Glomerular visceral epithelial cell (primary cell): ENCODE results near the gene MAP4K2.

Experiments
- DNase-seq: peaks from one replicate; pipeline ENCODE4 v3.0.0-alpha.2; 2016; ENCODE audit errors: extremely low spot score

Gene MAP4K2

DNA sequence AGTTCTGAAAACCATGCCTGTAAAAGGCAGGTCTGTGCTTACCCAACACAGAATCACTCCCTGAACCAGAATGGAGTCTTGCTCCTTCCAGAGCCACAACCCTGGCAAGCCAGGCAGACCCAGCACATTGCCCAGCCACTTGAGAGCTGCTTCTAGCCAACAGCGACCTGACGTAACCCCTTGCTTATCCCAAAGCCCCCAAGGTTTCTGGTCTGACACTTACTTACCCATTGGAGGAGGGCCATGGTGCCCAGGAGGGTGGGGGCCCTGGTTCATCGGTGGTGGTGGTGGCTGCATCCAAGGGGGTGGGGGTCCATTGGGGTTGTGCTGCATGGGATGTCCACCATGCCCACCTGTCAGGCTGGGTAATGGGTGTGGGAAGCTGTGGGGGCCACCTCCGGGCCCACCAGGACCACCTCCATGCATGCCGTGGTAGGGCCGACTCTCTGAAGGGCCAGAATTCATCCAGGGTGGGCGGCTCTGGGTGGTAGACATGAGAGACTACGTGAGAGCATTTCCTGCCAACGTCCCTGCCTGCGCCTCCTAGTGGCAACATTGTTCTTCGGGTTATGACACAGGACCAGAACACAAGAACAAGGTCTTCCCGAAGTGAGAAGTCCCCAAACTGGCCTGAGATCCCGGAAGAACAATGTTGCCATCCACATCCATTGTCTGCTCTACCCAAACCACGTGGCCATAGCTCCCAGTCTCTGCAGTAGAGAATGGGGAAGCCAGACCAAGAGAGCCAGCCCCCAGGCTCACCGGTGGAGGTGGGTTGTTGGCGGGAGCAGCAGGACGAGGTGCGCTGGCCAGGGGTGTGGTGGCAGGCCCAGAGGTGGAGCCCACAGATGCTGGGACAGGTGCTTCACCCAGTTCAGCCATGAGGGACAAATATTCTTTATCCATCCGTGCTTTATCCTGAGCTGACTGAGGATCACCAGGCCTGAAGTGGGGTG is 35.4 kb downstream of the MAP4K2 start:
- DNase-seq: peak; percentile 58

DNA sequence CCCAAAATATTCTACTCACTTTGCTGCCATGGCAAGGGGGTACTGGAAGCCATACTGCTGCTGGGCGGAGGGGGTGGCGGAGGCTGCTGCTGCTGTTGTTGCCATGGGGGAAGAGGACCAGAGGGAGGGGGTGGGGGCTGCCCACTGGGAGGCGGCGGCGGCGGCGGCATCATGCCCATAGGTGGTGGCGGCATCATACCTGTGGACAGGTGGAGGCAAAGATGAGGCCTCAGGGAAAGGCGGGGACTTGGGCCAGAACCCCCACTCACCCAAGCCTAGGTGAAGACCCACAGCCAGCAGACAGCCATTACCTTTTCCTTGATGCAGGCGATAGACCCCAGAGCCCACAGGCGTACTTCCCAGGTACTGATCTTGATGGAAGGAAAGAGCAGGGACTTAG is 36.1 kb downstream of the MAP4K2 start:
- DNase-seq: no peak

DNA sequence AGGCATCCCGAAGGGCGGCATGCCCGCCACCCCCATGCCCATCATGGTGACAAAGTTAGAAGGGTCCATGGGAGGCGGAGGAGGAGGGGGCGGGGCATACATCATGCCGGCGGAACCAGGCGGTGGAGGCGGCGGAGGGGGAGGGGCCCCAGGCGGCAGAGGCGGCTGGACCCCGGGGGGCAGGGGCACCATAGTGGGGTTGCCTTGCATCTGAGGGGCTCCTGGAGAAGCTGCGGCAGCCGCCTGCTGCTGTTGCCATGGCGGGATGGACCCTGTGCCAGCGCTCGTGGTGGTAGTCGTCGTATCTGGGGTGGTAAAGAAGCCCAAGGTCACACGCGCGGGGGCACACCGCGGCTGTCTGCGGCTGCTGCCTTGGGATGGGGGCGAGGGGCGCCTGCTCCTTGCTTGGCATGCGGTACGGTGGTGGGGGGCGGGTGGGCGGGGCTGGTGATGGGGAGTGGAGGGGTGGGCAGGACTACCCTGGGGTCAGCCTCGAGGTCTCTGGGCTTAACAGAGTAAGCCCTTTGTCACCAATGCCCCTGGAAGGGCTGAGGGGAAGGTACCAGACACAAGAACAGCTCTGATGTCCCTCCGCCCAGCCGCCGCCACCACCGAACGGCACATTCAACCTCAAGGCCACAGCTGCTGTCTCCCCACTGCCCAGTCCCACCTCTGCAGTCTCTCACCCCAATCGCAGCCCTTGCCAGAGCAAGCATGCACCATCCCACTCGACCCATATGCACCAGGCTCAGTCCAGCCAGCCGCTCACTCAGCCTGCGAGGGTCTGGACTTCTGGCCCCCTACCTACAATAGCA is 37.0 kb downstream of the MAP4K2 start:
- DNase-seq: no peak

DNA sequence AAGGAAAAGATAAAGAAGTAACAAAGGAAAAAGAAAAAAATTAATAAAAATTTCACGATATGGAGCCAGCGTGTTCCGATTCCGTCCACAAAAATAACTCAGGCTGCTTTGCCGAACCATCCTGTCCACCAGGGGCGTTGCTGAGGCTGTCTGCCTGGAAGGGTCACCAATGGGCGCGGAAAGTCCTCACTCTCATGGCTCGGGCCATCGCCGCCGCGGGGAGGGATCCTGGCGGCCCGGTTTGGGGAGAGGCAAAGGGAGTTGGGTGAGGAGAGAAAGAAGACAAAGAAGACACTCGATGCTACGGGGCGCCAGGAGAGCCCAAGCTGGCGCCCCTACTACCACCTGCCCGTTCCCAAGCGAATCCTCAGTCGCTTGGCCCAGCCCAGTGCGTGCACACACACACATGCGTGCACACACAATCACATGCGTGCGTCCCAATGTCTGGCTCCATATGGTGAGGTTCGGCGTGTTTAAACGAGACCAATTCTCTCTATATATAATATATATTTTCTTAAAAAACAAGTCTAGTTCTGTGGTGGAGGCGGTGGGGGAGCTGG is 37.6 kb downstream of the MAP4K2 start:
- DNase-seq: no peak

DNA sequence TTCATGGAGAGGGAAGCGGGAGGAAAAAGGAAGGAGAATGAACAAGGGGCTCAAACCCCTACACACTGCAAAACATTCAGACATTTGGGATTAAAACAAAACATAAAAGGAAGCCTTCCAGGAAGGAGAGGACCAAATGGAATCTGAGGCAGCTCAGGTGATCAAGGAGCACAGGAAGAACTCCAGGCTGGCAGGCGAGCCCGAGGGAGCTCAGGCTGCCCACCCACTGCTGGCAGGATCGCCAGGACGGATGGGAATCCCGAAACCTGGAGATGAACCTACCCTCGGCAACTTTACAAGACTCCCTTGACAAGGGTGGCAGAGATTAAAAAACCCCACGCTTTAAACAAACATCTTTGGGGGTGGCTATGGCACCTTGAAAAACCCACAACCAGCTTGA is 38.3 kb downstream of the MAP4K2 start:
- no peak for DNase-seq

DNA sequence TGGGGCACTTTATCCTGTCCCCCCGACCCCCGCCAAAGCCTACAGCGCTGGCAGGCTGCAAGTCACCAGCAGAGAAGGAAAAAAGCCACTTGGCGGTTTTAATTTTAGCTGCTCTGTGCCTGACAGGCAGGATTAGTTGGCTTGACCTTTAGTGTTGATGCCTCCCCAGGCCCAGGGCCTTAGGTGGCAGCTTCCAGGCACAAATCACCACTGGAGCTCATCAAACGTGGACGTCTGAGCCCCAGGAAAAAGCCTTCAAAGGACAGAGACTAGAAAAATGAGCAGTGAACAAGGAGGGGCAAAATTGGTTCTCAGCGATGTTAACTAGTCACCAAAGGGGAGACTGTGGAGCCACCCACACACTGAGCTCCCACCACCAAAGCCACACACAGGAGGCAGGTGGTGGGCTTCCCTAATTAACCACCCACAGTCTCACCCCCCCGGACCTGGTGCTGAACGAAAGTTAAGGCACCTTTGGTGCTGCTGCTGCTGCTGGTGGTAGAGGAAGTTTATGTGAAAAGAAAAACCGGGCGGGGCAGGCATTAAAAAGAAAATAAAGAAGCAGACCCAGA is 38.9 kb downstream of the MAP4K2 start:
- no peak for DNase-seq

DNA sequence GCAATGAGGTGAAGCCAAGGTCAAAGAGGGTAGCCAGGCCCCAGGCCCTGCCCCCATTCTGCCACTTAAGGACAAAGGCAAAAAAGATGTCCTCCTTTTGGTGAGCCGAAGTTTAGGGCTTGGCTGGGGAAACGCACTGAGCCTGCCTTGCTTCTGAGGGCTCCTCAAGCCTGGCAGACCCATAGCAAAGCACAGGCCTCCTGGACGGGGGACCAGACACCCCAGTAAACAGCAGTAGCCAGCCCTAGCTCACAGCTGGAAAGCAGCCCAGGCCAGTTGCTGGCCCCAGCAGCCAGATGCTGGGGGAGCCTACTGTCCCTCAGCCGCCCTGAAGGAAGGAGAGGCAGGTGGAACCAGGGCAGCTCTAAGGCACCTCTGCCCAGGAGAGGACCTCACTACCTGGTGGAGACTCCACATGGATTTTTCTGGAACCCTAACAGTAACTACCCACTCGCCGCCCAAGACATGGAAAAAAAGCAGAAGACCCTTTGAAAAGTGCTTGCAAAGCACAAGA is 39.4 kb downstream of the MAP4K2 start:
- no peak for DNase-seq

DNA sequence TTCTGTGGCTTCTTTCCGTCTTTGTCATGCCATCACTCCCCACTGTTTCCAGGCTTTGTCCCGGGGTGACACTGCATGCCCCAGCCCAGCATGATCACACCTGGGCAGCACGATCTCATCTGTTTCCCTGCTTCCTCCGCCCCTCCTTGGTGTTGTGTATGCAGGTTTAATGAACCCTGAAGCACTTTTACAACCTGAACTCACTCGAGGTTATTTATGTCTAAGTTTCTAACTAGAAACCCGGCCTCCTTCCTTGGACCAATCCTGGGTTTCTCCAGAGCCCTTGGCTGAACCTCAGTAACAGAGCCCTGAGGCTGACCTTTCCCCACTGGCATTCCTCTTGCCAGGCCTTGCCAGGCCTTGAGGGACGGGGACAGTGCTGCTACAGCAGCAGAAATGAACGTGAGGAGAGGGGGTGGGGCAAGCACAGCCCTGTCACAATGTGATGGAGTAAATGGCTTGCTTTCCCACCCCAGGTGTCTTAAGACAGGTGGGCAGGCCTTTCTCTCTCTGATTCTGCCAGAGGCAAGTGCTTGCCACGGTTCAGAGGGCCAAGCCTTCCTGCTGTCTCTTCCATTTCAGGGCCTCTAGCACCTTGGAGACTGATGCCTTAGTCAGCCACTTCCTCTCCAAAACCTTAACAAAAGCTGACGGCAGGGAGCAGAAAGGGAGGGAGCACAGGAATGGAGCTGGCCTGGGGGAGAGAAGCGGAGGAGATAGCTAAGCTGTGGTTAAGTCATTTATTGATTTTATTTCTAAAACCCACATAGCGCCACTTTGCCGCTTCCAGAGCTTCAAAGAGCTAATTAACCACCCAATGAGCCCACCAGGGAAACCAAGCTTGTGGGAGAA is 40.1 kb downstream of the MAP4K2 start:
- peak; percentile 85 for DNase-seq

DNA sequence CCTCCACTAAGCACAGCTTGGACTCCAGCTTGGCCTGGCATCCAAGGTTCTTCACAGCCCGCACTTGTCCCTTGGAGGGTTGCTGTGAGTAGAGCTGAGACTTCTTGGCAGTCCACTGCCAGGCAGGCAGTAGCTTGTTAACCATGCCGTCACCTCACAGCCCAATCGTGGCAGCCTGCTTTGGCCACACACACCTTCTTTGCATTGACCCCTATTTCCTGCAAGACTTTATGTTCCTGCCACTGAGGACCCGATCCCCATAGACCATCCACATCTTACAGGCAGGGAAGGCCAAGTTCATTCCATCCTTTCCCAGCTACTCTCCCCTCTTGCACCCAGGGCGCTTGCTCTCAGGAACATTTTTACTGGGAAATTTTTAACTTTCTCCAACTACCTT is 40.7 kb downstream of the MAP4K2 start:
- no peak for DNase-seq

DNA sequence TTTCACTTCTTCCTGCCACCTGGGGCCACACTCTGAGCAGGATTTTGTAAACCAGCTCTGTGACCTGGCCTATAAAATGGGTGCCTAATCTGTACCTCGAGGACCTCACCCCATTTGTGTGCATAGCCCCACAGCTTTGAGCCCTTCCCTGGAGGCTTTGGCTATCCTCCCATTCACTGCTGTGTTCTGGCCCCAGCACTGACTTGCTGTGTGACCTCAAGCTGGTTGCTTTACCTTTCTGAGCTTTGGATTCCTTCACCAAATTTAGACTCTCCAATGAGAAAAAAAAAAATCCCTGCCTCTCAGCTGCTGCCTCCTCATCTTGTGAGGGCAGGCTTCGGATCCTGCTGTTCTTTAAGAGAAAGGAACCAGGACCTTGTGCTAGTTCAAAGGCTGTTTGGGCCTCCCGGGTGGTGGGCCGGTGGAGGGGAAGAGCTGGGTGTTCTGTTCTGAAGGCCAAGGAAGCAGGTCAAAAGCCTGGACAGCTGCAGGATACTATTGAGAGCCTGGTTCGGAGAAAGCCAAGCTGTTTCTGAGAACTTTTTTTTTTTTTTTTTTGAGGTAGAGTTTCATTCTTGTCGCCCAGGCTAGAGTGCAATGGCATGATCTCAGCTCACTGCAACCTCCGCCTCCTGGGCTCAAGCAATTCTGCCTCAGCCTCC is 42.1 kb downstream of the MAP4K2 start:
- no peak for DNase-seq

DNA sequence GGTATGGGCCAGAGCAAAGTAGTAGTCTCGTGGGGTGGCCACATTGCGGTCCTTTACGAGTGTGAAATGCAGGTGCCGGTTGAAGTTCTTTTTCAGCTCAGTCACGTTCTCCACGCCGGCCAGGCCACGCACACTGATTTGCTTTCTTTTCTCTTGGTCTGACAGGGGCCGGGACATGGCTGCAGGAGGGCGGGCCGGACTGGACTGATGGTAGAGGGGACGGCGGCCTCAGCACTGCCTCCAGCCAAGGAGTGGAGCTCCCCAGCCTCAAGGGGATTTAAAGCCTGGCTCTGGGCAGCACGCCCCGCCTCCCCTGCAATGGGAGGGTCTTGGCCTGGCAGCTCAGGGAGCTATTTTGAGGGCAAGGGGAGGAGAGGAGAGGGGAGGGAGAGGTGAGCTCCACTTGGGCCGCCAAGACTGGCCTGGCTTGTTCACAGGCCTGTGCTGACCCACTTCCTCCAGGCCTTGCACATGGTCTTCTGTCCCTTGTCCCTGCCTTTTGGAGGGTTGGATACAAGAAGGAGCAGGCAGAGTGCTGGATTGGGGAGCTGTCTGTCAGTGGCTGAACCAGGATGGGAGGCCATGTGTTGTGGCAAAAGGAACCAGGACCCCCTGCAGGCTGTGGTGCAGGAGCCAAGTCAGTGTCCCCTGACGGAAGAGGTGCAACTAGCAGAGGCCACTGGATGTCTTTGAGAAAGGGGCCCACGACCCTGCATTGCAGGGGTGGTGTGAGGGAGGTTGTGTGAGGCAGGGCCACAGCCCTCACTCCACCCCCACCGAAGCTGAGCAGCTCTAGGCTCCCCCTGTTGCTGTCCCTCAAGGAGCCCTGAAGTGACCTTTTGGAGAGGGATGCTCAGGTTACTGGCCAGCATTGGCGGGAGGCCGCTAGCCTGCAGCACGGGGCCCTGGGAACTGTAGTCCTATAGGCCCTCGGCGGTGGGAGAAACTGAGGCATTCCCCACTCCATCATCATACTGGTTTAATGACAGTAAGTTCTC is 43.0 kb downstream of the MAP4K2 start, which contains the start of gene PYGM:
Gene PYGM (minus strand): TSS at position 253 of the 998 bp plus-strand sequence. CDS start 76 bp downstream, at position 177.
- no peak for DNase-seq

DNA sequence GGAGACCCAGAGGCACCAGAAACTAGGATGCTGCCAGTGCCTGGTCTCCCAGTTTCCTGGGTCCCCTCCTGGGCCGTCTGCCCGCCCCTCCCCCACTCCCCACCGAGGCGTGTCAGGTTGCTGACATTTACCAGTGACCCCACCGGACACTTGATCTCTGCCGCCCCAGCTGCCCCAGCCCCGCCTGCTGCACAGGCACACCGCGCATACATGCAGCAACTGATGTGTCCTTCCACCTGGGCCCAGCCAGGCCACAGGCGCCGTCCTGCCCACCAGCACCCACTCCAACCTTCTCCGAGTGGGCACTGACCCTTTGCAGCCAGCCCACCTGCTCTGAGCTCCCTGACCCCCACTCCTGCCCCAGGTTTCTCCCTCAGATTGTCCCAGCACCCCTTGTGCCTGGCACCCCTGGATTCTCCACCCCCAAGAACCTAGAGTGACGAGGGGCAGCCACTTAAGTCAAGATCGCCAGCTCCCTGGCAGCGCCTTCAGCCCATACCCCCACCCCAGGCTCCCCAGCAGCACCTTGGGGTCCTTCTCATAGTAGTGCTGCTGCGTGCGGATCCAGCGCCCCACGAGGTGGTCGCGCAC is 43.8 kb downstream of the MAP4K2 start:
- DNase-seq: no peak

DNA sequence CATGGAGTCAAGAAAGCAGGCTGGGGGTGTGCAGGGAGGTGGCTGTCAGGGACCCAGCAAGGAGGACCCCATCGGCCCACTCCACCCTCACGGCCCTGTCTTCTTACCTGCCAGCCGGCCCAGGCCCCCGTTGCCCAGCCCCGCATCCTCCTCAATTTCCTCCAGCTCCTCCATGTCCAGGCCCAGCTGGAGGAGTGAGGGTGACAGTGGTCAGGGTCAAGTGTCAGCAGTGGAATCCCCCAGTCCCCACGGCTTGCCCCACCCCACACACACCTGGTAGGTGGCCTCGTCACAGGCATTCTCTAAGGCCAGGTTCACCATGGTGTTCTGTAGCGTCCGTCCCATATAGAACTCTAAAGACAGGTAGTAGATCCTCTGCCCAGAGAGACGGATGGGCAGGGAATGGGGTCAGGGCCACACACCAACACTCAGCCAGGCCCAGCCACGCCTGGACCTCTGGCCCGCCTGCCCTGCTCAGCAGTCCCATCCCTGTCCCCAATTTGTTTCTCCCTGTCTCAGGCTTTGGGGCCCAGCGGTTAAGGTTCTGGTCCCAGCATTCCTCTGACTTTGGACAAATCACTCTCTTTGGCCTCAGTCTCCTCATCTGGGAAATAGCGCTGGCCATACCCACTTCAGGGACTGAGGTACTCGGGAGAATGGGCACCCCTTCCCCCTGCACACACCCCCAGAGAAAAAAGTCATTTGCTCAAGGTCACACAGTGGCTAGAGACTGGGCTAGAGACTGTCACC is 44.5 kb downstream of the MAP4K2 start:
- DNase-seq: no peak

DNA sequence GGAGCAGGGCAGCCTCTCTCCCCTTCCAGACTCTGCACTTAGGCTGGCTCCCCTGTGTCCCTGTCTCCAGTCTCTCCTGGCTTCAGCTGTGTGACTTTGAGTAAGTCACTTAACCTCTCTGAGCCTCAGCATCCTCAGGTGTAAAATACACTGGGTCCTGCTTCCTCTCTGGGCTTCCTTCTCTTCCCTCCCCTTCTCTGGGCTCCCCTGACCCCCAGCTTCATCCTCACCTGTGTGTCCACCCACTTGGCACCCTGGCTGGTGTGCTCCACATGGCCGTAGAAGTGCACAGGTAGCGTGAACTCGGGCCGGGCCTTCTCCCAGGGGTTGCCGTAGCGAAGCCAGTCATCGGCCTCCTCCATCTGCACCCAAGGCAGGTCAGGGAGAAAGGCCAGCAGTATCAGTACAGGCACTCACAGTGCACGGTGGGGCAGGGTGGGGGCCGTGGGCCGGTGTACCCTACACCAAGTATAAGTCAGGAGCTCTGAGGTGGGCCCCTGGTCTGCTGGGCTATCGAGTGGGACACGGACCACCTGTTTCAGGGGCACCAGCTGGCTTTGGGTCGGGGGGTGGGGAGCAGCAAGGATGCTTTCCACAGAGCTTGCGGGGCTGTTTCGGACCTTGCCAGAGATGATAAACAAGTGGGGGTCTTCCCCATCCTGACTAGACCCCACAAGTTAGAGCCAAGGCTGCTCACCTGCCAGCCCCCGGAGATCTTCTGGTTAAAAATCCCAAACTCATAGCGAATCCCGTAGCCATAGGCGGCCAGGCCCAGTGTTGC is 45.3 kb downstream of the MAP4K2 start:
- DNase-seq: no peak

DNA sequence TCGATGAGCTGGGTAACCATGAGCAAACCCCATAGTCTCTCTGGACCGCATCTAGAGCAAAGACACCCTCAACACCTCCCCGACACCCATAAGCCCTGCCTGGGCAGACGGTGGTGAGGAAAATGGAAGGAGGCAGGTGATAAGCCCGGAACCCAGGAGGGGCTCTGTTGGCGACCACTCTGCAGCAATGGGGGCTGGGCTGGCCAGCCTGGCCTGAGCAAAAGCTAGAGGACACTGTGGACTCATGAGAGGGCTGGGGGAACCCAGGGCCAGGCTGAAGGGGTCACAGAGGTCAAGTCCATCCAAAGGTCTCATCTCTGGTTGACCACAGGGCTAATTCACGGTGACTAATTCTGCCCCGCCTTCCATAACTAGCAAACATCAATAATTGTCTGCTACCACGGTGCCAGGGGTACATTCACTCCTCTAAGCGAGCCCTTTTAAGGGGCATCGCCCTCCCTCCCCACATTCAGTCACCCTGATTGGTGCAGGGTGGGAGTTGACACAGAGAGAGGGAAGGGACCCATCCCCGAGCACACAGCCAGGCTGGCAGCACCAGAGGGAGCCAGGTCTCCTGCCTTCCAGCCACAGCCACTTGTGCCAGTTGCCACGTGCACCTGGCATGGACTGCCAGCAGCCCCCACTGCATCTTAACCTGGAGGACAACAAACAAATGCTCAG is 47.2 kb downstream of the MAP4K2 start:
- no peak for DNase-seq

DNA sequence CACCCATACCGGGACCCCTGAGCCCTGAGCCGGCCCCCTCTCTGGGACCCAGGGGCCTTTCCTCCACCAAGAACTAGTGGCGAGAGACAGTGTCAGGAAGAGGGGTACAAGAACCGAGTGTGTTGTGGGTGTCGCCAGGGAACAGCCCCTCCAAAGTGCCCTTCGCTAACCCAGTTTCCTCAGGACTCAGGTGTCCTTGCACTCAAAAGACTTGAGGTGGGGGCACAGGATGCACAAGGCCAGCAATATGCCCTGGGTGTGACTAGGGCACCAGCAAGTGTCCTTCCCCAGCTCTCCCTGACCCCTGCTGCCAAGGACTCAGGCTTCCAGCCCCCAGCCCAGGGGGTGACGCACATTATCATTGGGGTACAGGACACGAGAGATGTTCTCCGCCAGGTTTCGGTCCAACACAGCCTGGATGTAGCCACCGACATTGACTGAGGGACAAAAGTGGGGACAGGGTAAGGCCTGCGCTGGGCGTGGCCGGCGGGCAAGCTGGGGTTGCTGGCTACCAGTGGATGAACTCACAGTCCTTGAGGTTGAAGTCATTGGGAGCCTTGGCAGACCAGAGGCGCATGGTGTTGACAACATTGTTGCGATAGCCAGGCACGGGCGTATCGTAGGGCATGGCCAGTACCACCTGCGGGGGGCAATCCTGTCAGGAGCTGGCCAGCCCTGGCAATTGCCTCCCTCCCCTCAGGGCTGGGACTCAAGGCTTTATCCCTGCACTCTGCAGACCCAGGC is 47.9 kb downstream of the MAP4K2 start:
- DNase-seq: no peak
